HG02970 (cell line): ENCODE data around the gene L3MBTL4.
A peak's percentile ranks its signal among the peaks of the same experiment; 100 is the strongest.

Source experiments
- ATAC-seq: cut with Tn5 transposase; IDR thresholded peaks from one replicate; pipeline ENCODE4 v1.9.1; 2021; ENCODE audit warnings: mild to moderate bottlenecking, moderate library complexity, moderate number of reproducible peaks; ENCODE audit not compliant: unreplicated experiment, low FRiP score

L3MBTL4 gene

DNA sequence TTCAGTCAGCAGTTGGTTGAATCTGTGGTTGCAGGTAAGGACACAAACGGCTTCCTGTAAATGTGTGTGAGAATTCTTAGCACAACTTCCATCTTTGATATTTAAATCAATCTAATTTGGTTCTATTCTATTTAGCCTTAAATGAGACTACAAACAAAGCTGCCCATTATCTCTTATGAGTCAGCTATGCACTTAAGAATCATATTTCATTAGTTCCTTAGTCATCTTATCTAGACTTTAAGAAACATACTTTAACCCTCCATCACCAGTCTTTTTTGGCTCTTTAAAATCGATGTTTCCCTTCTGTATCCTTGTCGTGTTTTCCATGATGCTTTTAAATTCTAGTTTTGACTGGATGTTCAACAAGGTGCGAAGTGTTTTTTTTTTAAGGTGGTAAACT, 405.0 kb downstream of the L3MBTL4 start:
- ATAC-seq: no peak

DNA sequence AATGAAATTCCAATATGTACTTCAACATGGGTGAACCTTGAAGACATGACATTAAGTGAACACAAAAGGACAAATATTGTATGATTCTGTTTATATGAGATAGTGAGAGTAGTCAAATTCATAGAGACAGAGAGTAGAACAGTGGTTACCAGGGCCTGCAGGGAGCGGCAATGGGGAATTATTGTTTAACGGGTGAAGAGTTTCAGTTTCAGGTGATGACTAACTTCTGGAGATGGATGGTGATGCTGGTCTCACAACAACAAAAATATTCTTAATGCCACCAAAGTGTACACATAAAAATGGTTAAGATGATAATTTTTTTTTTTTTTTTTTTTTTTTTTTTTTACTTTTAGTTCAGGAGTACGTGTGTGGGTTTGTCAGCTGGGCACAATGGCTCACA, 410.0 kb downstream of the L3MBTL4 start:
- ATAC-seq: peak; percentile 94

DNA sequence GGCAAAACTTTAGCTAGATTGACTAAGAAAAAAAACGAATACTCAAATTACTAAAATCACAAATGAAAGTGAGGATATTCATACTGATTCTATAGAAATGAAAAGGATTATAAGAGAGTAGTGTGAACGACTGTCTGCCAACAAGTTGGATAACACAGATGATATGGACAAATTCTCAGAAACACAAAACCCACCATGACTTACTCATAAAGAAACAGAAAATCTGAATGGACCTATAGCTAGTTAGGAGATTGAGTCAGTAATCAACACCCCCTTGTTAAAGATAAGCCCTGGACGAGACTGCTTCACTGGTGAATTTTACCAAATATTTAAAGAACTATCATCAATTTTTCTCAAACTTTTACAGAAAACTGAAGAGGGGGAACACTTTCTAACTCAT, 410.6 kb downstream of the L3MBTL4 start:
- peak; percentile 68 for ATAC-seq

DNA sequence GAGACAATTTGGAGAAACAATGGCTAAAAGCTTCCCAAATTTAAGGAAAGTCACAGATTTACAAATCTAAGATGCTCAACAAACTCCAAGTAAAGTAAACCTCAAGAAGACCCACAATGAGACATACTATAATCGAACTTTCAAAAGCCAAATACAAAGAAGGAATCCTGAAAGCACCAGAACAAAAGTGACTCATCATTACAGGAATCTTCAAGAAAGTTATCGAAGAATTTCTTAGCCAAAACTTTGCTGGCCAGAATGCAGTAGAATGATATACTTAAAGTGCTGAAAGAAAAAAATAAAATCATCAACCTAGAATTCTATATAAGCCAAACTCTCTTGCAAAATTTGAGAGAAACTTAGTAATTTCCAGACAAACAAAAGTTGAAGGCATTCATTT, 412.8 kb downstream of the L3MBTL4 start:
- ATAC-seq: no peak

DNA sequence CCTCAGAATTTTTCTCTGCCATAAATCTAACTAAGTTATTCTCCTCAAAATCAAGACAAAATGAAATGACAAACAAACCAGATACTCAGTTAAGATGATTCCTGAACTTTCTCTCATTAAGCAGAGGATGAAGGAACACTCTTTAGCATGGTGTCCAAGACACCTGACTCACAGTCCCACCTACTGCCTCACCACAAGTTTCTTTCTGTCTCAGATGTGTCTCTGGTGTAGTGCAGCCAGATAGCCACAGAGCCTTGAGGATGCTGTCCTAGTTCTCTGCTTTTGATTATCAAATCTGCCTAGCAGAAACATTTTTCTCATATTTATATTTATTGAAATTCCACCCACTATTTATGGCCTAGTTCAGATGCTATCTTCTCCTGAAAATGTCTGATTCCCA, 415.8 kb downstream of the L3MBTL4 start:
- ATAC-seq: peak; percentile 56

DNA sequence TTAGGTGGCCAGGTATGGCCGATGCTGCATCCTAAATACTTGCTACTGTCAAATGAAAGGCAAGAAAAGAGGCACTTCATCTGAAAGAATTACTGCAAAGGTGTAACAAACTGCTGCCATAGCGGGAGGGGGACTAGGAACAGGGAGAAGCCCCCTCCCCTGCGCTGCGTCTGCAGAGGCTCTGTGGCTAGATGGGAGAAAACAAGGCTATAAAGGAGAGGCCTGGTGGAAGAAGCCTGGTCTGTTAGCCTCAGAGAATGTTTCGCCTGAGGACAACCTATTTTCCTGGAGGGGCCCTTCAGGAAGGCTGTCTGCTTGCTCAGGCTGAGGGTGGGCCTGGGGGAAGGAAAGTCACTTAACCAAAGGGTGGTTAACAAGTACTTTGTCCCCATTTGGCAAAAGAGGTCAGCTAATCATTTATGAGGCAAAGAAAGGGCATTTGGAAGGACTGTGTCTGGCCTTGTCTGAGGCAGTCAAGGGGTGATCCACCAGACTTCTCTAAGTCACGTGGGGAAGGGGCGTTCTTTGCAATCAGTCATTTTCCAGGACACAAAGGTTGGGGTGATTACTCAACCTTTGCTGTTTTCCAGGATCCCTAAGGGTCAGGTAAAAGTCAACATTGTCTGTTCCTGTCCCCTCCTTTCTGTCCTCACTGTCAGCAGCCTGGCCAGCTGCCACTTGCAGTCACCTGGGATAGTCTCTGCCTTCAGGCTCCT, 416.4 kb downstream of the L3MBTL4 start:
- no peak for ATAC-seq

DNA sequence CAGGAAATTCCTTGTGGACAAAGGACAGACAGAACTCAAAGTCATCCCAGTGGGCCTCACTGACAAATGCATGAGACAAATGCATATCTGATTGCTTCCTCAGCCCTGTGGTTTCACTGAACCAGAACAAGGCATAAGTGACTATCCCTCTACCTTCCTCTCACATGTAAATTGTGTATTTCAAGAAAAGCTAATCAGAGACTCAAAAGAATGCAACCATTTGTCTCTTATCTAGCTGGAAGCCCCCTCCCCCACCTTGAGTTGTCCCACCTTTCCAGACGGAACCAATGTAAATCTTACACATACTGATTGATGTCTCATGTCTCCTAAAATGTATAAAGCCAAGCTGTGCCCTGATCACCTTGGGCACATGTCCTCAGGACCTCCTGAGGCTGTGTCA, 417.4 kb downstream of the L3MBTL4 start:
- no peak for ATAC-seq

DNA sequence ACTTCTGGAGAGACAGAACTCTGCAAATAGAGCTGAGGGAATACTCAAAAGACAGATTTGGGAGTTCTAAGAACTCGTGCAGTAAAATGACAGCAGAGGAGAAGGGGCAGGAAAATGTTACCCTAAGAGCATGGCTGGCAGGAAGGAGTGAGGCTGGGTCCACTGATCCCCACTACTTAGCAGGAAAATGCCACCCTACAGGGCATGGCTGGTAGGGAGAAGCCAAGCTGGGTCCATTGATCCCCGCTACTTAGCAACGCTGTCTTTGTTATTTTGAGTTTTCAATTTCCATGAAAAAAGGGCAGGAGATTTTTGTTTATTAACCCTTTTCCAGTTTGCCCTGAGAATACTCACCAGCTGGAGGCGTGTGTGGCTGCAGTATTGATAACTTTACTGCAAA, 419.1 kb downstream of the L3MBTL4 start:
- no peak for ATAC-seq

DNA sequence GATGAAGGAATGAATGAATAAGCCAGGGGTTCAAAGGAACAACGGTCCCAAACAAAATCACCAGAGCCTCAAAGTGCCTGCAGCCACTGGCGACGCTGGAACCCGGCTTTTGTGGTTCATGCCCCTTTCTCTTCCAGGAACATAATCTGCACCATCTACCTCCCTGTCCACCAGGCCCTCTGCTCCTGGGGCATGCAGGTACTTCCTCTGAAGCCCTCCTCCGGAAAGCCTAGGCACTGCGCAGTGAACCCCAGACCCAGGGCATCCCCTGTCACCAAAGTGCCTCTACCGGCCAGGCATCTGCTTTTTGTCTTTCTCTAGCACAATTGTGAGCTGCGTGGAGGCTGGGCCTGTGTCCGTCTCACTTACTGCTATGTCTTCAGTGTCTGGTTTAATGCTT, 420.8 kb downstream of the L3MBTL4 start:
- no peak for ATAC-seq

DNA sequence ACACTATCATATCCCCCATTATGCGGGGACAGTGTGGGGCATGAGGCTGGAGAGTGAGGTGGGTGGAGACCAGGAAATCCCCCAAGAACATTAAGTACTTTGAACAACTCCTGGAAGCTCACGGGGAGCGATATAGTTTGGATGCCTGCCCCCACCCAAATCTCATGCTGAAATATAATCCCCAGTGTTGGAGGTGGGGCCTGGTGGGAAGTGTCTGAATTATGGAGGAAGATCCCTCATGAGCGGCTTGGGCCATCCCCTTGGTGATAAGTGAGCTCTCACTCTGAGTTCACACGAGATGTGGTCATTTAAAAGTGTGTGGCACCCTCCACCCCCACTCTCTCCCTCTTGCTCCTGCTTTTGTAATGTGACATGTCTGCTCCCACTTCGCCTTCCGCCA, 422.3 kb downstream of the L3MBTL4 start:
- ATAC-seq: no peak

DNA sequence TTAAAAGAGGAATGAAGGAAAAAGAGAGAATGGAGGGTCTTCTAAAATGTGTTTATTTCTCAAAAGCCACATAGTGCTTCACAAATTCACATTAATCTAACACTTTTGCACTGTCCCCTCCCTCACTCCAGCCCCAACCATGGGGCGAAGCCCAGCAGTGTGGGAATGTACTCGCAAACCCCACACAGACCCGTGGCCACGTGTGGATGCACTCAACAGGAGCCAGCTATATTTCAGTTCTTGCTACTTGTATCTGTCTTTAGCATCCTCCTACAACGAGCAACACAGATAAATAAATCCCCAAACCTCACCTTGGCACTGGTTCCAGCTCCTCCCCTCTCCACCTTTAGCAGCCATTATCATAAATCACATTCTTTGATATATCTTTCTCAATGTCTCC, 427.5 kb downstream of the L3MBTL4 start:
- no peak for ATAC-seq

DNA sequence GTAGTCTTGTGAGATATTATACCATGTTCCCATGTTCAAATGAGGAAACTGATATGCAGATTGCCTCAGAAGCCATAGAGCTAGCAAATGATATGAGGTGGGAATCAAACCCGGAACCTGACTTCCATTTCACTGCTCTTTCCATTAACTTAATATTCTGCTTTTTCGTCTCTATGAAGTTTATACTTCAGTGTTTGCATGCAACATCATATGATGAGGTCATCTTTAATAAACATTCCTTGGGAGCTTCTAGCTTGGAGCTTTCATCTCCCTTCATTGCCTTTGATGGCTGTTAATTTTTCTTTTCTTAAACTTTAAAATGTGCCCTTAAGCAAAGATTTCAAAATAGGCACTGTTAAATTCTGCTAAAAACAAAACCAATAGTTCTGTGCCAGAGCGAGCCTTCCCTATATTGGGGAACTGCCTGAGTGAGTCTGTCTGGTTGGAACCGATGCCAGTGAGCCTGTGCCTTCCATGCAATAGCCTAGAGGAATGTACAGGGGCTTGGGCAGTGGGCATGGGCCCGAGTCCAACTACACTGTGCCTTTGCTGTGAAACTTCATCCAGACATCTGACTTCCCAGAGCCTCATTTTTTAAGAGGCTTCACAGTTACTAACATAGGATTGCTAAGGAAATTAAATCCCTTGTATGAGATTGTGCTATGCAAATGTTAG, 428.3 kb downstream of the L3MBTL4 start:
- ATAC-seq: no peak

DNA sequence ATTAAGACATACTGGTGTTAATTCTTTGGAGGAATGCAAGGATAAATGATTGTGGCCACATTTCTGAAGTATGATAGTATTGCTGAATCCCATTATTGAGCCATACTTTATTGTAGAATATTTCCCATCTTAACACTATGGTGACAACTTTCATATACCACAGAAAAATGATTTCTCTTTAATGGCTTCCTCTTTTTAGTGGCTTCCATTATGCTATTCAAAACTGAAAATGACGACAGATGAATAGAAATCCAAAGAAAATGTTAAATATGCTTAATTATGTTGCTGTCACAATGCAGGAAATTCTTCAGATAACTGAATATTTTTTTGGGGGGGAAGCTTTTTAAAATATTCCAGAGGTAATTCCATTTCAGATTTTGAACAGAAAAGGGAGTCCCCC, 430.5 kb downstream of the L3MBTL4 start:
- ATAC-seq: no peak

DNA sequence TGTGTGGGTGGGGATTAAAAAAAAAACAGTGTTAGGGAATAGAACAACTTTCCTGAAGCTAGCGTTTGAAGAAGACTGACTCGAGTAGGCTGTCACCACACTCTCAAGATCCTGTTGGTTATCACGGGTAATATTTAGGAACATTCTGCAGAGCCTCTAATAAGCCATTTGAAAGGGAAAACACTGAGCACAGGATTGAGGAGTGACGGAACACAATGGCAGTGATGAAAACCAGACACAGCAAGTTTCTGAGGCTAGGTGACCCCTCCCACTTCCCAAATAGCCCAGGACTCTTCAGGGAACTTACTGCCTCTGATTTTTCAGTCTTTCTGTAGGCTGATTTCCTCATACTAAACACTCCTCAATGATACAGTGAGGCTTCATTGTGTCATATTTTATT, 431.2 kb downstream of the L3MBTL4 start:
- no peak for ATAC-seq

DNA sequence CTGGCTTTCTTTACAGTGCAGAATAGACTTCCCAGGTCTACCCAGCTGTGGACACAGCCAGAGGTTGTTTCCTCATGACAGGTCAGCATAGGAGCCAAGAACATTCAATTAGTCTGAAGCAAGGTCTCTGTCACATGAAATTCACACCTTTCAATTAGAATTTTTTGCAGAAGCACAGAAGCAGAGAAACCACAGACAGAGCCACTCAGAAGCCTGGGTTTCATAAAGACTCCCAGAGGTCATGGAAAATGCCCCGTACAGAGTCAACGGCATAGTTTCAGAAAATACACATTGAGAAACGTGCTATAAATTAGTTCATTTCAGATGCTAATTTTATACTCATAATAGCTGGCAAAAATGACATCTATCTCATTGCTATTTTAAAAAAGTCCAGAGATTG, 432.4 kb downstream of the L3MBTL4 start:
- no peak for ATAC-seq

DNA sequence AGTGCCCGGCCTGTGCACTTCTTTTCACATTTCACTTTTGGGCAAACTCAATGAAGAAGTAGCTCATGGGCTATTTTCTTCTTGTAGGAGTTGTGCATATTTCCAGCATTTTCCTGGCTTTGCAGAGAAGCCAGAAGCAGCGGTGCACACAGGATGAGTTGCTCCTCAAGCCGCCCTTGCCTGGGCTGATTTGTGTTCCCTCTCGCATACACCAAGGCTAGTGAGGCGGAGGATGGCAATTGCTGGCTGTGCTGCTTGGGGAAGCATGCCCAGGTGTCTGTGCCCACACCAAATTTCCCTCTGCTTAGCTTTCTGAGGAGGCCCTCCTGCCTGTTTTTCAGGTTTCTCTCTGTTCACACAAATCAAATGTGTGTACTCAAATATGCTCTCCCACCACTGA, 434.0 kb downstream of the L3MBTL4 start:
- ATAC-seq: no peak

DNA sequence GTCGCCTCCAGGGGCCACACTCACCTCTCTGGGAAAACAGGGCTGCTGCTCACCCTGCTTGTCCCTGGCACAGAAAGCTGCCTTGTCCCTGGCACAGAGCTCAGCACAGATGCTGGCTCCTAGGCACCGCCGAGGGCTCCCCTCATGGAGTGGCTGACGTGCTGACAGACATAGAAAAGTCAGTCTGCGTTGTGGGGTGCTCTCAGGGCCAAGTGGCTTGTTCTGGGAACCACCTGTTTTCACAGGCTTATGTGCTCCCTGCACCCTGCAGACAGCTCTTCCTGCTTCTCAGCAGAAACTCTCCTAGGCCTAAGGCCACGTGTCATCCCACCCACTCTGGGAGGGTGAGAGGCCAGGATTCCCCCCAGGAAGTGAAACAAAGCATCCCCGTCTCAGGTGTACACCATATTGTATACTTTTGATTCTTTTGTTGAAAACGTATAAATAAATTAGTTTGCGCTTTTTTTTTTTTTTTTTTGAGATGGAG, 434.7 kb downstream of the L3MBTL4 start:
- no peak for ATAC-seq

DNA sequence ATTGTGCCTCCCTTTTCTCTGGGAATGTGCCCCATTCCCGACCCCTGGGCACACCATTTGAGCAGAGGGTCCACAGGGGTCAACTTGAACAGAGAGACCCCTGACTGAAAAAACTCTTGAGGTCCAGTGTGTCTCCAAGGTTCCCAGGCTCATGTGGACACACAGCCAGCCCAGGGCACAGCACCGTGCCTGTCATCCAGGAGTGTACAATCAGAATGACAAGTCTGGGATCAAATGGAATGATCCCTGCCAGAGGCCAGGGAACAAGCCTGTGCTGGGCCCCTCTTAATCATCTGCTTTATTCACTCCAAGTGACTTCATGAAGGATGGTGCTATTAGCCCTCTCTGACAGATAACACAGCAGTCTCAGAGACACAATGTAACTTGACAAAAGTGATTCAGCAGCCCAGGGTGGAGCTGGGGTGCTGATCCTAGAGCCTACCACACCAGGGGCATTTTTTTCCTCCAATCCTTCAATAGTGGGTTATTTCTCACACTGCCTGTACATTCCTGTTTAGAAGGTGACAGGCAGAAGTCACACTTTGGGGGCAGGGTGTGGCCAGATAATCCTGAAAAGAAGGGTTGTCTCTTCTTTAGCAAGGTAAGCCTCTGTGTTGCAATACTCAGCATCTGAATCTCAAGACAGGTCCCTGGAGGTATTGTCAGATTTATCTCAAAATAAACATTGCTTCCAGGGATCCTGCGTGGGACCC, 435.4 kb downstream of the L3MBTL4 start:
- ATAC-seq: no peak

DNA sequence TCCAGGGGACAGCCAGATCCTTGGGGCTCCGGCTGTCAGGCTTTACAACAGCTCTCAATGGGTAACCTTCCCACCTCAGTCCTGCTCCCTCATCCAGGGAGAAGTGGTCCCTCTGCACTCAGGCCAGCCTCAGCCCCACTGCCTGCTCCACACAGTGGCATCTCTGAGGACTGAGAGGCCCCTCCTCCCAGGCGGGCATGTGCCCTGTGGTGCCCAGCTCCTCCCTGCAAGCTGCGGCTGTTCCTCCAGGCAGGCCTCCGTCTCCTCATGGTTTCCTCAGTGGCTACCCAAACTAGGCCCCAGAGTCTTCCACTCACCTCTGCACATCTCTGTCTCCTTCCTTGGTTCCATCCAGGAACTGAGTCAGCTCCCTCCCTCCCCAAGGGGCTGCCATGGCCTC, 437.7 kb downstream of the L3MBTL4 start:
- no peak for ATAC-seq

DNA sequence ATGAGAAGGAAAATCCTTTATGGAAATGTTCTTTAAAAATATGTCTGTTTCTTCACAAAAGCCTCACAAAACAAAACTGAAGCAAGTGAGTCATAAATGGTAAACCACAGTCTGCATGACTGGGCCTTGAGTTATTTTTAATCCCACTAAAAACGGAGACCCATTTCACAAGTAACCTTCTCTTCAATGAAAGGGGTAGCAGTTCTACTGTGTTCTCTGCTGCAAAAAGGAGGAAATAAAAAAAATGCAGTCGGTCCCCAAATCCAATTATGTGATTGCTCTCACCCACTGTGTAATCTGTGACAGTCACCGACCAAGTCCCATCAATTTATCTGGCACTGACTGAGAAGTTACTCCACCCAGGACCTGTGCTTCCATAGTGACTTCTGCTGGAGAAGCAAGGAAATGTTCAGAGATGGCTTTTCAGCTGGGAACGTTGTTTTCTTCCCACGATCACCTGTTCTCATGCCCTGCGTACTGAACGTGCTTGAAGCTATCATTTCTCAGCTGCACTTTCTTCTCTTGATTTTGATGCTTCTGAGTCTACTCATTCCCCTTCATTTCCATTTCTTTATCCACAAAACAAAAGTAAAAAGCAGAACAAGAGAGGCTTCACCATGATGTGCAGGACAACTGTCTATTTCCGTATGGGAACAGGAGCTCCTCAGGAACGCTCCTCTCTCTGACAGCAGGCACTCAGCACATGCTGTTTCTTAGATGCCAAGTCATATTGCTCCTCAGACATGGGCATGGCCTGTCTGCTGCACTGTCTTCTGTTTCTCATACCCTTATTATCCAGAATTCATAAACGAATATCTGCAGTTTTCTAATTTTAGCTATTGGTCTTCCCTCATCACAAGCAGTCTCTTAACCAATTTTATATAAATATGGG, 439.4 kb downstream of the L3MBTL4 start:
- ATAC-seq: peak; percentile 60

DNA sequence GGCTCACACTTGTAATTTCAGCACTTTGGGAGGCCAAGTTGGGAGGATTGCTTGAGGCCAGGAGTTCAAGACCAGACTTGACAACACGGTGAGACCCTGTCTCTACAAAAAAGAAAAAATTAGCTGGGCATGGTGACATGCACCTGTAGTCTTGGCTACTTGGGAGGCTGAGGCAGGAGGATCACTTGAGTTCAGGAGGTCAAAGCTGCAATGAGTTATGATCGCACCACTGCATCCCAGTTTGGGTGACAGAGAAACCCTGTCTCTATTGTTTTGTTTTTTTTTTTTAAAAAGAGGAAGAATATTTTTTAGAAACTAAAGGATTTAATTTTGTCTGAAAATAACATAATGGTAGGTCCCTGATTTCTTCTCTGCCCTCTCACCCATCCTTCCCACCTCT, 440.0 kb downstream of the L3MBTL4 start:
- no peak for ATAC-seq
